NCI-H1436 (cell line): ENCODE measurements around the gene LCE3B.
"Not testable (repeated sequence)": the region's sequence is repeated elsewhere in the genome, so short reads cannot be mapped to it uniquely, and the experiment has no call there.

Experiments used
- DNase-seq: peaks from one replicate; lab custom pipeline; 2025; lab: John Stamatoyannopoulos, UW

Gene LCE3B

GRCh38 chr1:152613511-152613910 is at the start of gene LCE3B:
LCE3B (plus strand) TSS chr1:152613811; CDS start chr1:152613811, 0 bp downstream.
- no peak for DNase-seq

- DNase-seq, result no peak
Measured at GRCh38 chr1:152565115-152565514, 48.5 kb upstream of the LCE3B start.

DNA sequence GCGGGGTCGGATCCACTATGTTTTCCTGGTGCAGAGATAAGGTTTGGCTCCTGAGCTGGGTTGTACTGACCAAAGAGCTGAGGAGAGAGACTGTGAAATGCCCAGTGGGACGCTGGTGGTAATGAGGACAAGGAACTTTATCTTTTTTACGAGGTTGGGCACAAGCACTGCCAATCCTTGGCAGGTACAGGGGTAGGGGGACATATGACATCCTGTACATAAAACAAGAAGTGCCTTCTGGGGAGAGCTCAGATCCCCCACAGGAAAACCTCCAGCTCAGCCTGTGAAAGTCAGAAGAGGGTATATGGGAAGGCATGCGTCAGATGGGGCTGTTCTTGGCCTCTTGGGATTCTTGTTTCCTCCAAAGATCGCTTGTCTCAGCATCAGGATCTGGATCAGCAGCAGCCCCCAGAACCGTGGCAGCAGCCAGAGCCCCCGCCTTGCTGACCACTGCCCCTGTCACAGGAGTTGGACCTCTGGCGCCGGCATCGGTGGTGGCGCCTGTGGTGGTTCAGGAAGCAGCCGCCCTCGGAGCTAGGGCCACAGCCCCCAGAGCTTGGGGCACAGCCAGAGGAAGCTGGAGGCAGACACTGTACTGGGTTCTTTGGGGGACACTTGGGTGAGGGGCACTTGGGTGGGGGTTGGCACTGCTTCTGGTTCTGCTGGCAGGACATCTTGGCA is 47.9 kb upstream of the LCE3B start:
- DNase-seq, result no peak

DNA sequence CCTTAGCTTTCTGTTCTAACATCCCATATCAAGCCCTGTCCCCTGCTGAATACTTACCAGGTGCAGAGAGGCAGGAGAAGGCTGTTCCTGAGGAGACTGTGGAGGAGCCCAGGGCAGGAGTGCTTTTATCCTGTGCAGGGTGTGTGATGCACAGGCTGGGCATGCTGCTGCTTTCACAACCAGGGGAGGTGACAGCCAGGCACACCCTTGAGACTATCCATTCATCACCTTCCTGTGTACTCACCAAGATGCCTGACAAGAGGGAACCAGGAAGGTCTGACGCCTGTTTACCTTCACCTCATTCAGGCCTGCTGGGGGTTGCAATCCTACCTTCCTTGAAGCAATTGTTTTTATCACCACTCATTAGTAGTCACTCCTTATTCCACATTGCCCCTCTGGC is 46.9 kb upstream of the LCE3B start, which contains the start of gene LCE3E:
Gene LCE3E, minus strand, starts transcription at position 100 of the 400 bp plus-strand sequence. CDS start 572 bp downstream, outside the sequence.
- no peak for DNase-seq

DNA sequence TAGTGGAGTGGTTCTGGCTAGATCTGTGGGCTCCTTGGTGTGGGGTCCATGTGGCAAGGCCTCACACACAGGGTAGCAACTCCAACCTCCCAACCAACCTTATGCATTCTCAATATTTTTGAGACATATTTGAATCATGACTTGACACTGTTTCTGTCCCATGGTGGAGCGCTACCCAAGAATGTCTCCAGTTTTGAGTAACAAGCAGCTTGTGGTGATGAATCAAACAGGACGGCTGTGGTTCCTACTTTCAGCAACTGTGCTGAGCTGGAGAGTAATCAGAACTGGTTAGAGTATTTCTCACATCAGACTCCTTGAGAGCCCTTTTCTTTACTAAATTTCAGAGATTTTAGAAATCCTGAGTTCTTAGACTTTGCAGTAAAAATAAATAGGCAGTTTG is 36.4 kb upstream of the LCE3B start:
- no peak for DNase-seq

GRCh38 chr1:152579526-152579925 is 34.1 kb upstream of the LCE3B start:
- not testable (repeated sequence) for DNase-seq

- DNase-seq, result no peak
Measured at GRCh38 chr1:152580433-152580832, 33.2 kb upstream of the LCE3B start, which contains the start of gene LCE3D. LCE3D (minus strand) TSS chr1:152580516; CDS start chr1:152579936, 580 bp downstream.

GRCh38 chr1:152582647-152583046 is 31.0 kb upstream of the LCE3B start:
- no peak for DNase-seq

DNA sequence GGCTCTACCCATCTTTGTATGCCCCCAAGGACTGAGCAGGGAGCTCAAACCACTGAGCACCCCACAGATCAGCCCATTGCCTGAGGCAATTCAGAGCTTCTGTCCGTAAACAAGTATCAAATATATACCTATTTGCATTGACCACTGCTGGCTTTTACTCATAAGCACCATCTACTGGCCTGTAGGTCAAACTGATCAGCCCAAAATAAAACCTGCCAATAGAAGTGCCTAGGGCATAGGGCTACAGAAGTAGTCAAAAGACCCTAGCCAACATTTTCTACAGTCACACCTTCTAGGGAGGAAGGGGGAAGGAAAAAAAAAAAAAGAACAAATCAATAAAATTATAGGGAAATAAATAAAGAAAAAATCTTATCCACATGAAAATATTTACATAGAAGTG is 28.0 kb upstream of the LCE3B start:
- no peak for DNase-seq

- DNase-seq, result no peak
Measured at GRCh38 chr1:152596986-152597385, 16.6 kb upstream of the LCE3B start.

DNA sequence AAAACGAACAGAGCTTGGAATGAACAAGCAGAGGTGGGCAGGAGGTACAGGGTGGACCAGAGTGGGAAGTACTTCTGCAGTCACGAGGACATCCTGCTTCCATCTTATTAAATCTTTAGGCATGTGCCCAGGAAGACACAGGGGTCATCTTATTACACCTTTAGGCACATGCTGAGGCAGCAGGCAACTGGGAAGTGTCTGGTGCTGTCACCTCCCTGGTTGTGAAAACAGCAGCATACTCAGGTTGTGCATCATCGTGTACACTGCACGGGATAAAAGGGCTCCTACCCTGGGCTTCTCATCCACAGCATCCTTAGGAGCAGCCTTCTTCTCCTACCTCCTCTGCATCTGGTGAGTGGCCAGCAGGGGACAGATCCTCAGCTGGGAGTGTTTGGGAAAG is 13.7 kb upstream of the LCE3B start, which contains the start of gene LCE3C:
Gene LCE3C, plus strand, starts transcription at position 301 of the 400 bp plus-strand sequence. CDS start 498 bp downstream, outside the sequence.
- DNase-seq, result no peak

DNA sequence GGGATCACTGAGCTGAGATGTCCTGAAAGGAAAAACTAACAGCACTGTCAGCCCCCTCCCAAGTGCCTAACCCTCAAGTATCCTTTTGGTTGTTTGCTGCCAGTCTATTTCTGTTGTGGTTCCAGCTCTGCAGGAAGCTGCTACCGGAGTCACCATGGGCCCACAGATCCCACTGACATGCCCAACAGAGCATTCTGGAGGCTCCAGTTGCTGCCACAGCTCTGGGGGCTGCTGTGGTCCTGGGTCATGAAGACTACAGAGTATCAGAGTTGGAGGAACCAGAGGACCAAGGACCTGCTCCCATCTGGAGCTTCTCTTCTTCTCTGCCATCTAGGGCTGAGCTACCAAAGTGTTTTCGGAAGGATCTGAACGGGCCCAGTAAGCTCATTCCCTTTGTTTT is 8.4 kb downstream of the LCE3B start:
- DNase-seq, result no peak

- no peak for DNase-seq
Measured at GRCh38 chr1:152622803-152623202, 9.2 kb downstream of the LCE3B start, which contains the start of gene LCE3A. LCE3A (minus strand) TSS chr1:152623103; CDS start chr1:152623103, 0 bp downstream.

GRCh38 chr1:152623203-152623844 is 9.7 kb downstream of the LCE3B start:
- no peak for DNase-seq

DNA sequence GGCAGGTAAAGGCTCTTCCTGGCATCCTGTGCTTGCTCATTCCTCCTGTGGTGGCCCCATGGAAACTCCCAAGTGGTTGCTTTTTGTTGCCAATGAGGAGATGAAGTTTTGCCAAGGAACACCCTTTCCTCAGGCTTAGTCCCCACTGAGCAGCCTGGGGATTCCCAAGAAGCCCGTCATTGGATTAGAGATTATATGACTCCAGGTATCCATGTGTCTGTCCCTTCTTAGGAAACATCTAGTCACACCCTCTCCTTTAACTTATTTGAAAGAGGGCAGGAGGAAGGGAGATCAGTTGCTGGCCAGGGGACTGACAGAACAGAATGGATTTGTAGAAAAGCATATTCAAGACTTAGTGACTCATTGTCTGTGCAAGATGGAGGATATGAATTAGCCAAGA is 13.1 kb downstream of the LCE3B start:
- DNase-seq, result no peak

DNA sequence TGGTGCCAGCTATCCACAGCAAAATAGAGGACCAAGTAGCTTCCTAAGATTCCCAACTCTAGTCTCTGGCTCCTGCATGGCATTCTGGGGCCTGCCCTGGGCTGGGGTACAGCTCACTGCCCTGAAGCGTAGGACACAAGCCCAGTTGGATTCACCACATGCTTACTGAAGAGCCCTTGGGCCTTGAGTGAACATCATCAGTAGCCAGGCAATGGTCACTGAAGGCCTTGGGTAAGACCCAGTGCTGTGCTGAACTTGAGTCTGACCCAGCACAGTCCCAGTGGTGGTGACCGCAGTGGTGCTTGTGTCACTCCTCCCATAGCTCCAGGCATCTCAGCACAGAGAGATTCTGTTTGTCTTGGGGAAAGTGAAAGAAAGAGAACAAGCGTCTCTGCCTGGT is 17.0 kb downstream of the LCE3B start:
- DNase-seq, result no peak

DNA sequence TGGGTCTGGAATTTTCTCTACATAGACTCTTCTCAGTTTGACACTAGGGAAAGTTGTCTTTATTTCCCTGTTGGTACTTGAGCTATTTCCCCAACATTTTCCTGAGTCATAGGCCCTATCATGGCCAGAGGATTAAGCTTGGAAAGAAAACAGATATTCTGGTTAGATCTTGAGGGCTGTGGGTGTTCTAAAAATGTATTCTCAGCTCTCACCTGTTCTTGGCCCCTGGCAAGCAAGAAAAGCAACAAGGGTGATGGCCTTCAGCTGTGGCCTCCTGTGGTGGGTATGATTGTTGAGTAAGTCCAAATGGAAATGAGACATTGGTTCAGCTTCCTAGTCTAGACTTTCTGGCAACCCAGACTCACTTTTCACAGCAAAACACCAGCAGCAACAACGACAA is 26.7 kb downstream of the LCE3B start:
- DNase-seq, result no peak

- no peak for DNase-seq
Measured at GRCh38 chr1:152643945-152644344, 30.3 kb downstream of the LCE3B start.

DNA sequence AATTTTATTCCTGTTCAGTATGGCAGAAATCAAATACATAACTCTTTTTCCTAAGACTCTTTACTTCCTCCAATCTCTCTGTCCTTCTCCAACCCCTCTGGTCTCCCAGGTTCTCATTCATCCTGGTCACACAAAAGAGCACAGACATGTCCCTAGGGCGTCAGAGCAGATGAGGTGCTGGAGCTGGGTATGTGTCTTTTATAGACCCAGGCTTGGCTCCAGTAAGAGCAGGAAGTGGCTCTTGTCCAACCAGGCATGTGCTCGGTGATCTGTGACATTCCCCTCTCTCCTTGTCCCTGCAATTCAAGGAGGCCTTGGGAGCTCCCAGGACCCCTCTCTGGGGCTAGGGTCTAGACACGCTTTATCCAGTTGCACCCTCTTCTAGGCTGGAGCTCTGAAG is 31.5 kb downstream of the LCE3B start:
- no peak for DNase-seq

- DNase-seq, result no peak
Measured at GRCh38 chr1:152646656-152647055, 33.0 kb downstream of the LCE3B start.

GRCh38 chr1:152654110-152654509 is 40.5 kb downstream of the LCE3B start:
- DNase-seq, result peak; percentile 39

DNA sequence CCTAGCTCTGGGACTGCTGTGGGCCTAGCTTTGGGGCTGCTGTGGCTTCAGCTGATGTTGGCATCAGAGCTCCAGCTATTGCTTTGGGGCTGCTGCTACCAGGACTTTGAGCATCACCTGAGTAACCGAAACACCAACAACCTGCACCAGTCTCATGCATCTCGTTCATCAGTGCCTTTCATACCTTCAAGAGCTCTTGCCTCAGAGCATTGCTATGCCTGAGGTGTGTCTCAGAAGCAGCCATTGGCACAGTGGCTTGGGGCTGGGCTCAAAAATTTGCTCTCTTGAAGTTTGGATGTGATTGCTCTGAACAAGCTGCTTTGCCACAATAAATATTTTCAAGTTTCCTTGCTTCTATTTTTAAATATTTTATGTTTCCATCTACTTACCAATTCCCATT is 42.8 kb downstream of the LCE3B start:
- DNase-seq, result no peak

- DNase-seq, result no peak
Measured at GRCh38 chr1:152657677-152658076, 44.1 kb downstream of the LCE3B start.
